ENCODE data around the gene RNF186.
"Not testable (repeated sequence)": the region's sequence is repeated elsewhere in the genome, so short reads cannot be mapped to it uniquely, and the experiment has no call there.

The RNF186 gene

GRCh38 chr1:19824036-19824435 lies 9.0 kb upstream of the RNF186 start:
- DNase-seq: no peak

- DNase-seq: no peak
Observed at GRCh38 chr1:19819701-19820100, 4.6 kb upstream of the RNF186 start.

GRCh38 chr1:19818324-19818723 lies 3.2 kb upstream of the RNF186 start:
- DNase-seq: no peak

- no peak for DNase-seq
Observed at GRCh38 chr1:19817160-19817559, 2.1 kb upstream of the RNF186 start.

GRCh38 chr1:19816737-19817086 lies 1.6 kb upstream of the RNF186 start:
- not testable (repeated sequence) for DNase-seq

GRCh38 chr1:19815801-19816736 lies 986 bp upstream of the RNF186 start:
- peak; percentile 61 for DNase-seq

GRCh38 chr1:19814244-19814661 lies 830 bp downstream of the RNF186 start:
- no peak for DNase-seq

- DNase-seq: no peak
Observed at GRCh38 chr1:19813643-19813960, 1.5 kb downstream of the RNF186 start.

GRCh38 chr1:19812875-19813642 lies 2.0 kb downstream of the RNF186 start:
- no peak for DNase-seq

- no peak for DNase-seq
Observed at GRCh38 chr1:19811206-19811851, 3.8 kb downstream of the RNF186 start.

GRCh38 chr1:19809044-19809750 lies 5.9 kb downstream of the RNF186 start:
- DNase-seq: no peak

GRCh38 chr1:19808351-19808750 lies 6.7 kb downstream of the RNF186 start:
- DNase-seq: no peak

- DNase-seq: no peak
Observed at GRCh38 chr1:19804831-19805251, 10.2 kb downstream of the RNF186 start.

- DNase-seq: no peak
Observed at GRCh38 chr1:19802269-19802668, 12.8 kb downstream of the RNF186 start.

GRCh38 chr1:19800076-19800804 lies 14.8 kb downstream of the RNF186 start:
- DNase-seq: peak; percentile 8

- DNase-seq: no peak
Observed at GRCh38 chr1:19799230-19800075, 15.6 kb downstream of the RNF186 start, which contains the start of gene TMCO4. Gene TMCO4 (minus strand): TSS chr1:19799916. CDS start chr1:19780758, 19,158 bp downstream.

- no peak for DNase-seq
Observed at GRCh38 chr1:19798486-19799229, 16.4 kb downstream of the RNF186 start.

GRCh38 chr1:19797827-19798226 lies 17.3 kb downstream of the RNF186 start:
- DNase-seq: no peak

GRCh38 chr1:19794583-19794982 lies 20.5 kb downstream of the RNF186 start:
- no peak for DNase-seq

GRCh38 chr1:19793360-19794046 lies 21.6 kb downstream of the RNF186 start:
- no peak for DNase-seq

All from NCI-H526 treated with DMSO at 0.1 percent for 48 hours (cell line).